Keratinocyte (primary cell): Measurements from ENCODE around the gene STPG4. TPM values are rescaled to one million over a fixed set of nuclear protein-coding genes. Genes with fewer than 3 reads are reported as not detected.

Source experiments
- DNase-seq: peaks from one replicate; pipeline ENCODE4 v3.0.0-alpha.2; 2011; ENCODE audit warnings: low read depth, missing footprints, low spot score
- FAIRE-seq: peaks from 2 replicates; lab custom pipeline; 2011; peaks lifted over from hg19 to GRCh38; lab: Jason Lieb, UNC
- H2AFZ ChIP-seq: 2 replicates; pipeline ENCODE4 v1.6.0; 2012; ENCODE audit warnings: low read length, control low read depth, inconsistent platforms; ENCODE audit not compliant: control insufficient read depth
- H3K27ac ChIP-seq: 2 replicates; pipeline ENCODE4 v1.5.1; 2011; ENCODE audit warnings: low read length; ENCODE audit not compliant: control insufficient read depth, insufficient read depth
- H3K27me3 ChIP-seq: 3 replicates; pipeline ENCODE4 v1.6.0; 2011; ENCODE audit warnings: low read length; ENCODE audit not compliant: control insufficient read depth, insufficient read depth; ENCODE audit errors: extremely low read depth
- H3K36me3 ChIP-seq, 2 experiments: 2 replicates in 1 of 2; 3 replicates in 1 of 2; pipeline ENCODE4 v1.5.1; 2011; ENCODE audit warnings: low read length in 2 of 2, mild to moderate bottlenecking in 1 of 2; ENCODE audit not compliant: control insufficient read depth in 2 of 2, insufficient read depth in 2 of 2; ENCODE audit errors: extremely low read depth in 1 of 2
- H3K4me1 ChIP-seq: 3 replicates; pipeline ENCODE4 v1.5.1; 2011; ENCODE audit warnings: low read length; ENCODE audit not compliant: control insufficient read depth, insufficient read depth; ENCODE audit errors: extremely low read depth
- H3K4me2 ChIP-seq: 3 replicates; pipeline ENCODE4 v1.6.0; 2011; ENCODE audit warnings: low read depth, low read length; ENCODE audit not compliant: control insufficient read depth, insufficient read depth; ENCODE audit errors: extremely low read depth
- H3K4me3 ChIP-seq, 3 experiments: fragments of 200-600 bp in 1 of 3; sonication (generic) in 1 of 3; 2 replicates in 2 of 3; 3 replicates in 1 of 3; pipeline ENCODE4 v1.5.1; 2011 to 2016; ENCODE audit warnings: low read length in 3 of 3, mild to moderate bottlenecking in 3 of 3, control low read depth in 2 of 3, inconsistent platforms in 1 of 3, low read depth in 1 of 3, mixed read lengths in 1 of 3, mixed run types in 1 of 3, moderate library complexity in 1 of 3; ENCODE audit not compliant: control insufficient read depth in 2 of 3, insufficient read depth in 2 of 3; ENCODE audit errors: extremely low read depth in 1 of 3
- H3K79me2 ChIP-seq: 2 replicates; pipeline ENCODE4 v1.6.0; 2012; ENCODE audit warnings: low read length; ENCODE audit not compliant: control insufficient read depth, insufficient read depth
- H3K9ac ChIP-seq: 3 replicates; pipeline ENCODE4 v1.6.0; 2011; ENCODE audit warnings: low read length; ENCODE audit not compliant: control insufficient read depth, insufficient read depth; ENCODE audit errors: extremely low read depth
- H3K9me1 ChIP-seq: 3 replicates; pipeline ENCODE4 v1.6.0; 2011; ENCODE audit warnings: low read length; ENCODE audit not compliant: control insufficient read depth, insufficient read depth; ENCODE audit errors: extremely low read depth
- H3K9me3 ChIP-seq: 2 replicates; pipeline ENCODE4 v1.5.1; 2012; ENCODE audit warnings: low read depth, low read length; ENCODE audit not compliant: control insufficient read depth
- H4K20me1 ChIP-seq: 3 replicates; pipeline ENCODE4 v1.6.0; 2011; ENCODE audit warnings: low read length; ENCODE audit not compliant: control insufficient read depth, insufficient read depth; ENCODE audit errors: extremely low read depth
- CTCF ChIP-seq, 3 experiments: IDR thresholded peaks in 1 of 3; conservative IDR thresholded peaks in 1 of 3; optimal IDR thresholded peaks in 1 of 3; 2 replicates in 2 of 3; 3 replicates in 1 of 3; pipeline versions ENCODE3 to v1.5.1; 2011; ENCODE audit warnings: low read length in 3 of 3, mild to moderate bottlenecking in 3 of 3, moderate library complexity in 2 of 3, control low read depth in 1 of 3, inconsistent platforms in 1 of 3; ENCODE audit not compliant: insufficient read depth in 2 of 3; ENCODE audit errors: extremely low read depth in 1 of 3
- EZH2 ChIP-seq: IDR thresholded peaks from one replicate; pipeline ENCODE4 v1.6.1; 2012; ENCODE audit warnings: inconsistent platforms, mild to moderate bottlenecking, low read length, moderate library complexity
- dilution Hi-C: fragments of 300-500 bp; cut with MboI; formaldehyde crosslinking; loops from one replicate; pipeline ENCODE4 v1.7.0; 2020; ENCODE audit warnings: low sequenced_read_pairs; ENCODE audit not compliant: extremely low pct_ligation_motif_present
- polyA plus RNA-seq, 5 experiments: library from polyadenylated mRNA; depleted of rRNA in 3 of 5; stranded (reverse) in 3 of 5; stranded (forward) in 1 of 5; unstranded in 1 of 5; fragments of >200 nt; gene quantifications; 1 replicate in 1 of 5; 2 replicates in 3 of 5; 3 replicates in 1 of 5; pipeline versions ENCODE4 v1.2.1 to v1.2.3, GENCODE V29; 2011 to 2012; ENCODE audit warnings: missing spikeins in 2 of 5, low read depth in 1 of 5, low replicate concordance in 1 of 5

STPG4 gene
- polyA plus RNA-seq, 1 donor (not counting 4 experiments of a cell fraction or from before 2014, with no cell fraction given): 0.26 TPM

GRCh38 chr2:47194410-47194809, 39.3 kb upstream of the STPG4 start:
- Histone ChIP-seq H3K9me3 (no peaks in the 10 kb centered on the region), H3K9me1 (no peaks in the 10 kb centered on the region), H3K4me1 (peaks cover 47% of the 10 kb centered on the region), H3K27me3 (no peaks in the 10 kb centered on the region), H4K20me1 (no peaks in the 10 kb centered on the region), H3K27ac (no peak overlapping the region), H3K36me3 (no peaks in the 10 kb centered on the region), H2AFZ (no peak overlapping the region), H3K4me2 (no peak overlapping the region), H3K79me2 (no peaks in the 10 kb centered on the region), H3K9ac (no peak overlapping the region), H3K4me3 (no peak overlapping the region)
- TF ChIP-seq CTCF (optimal IDR thresholded peaks at IDR 0.05 in 1 of 3, IDR thresholded peaks at IDR 0.05 in 1 of 3, conservative IDR thresholded peaks at IDR 0.05 in 1 of 3; ENCODE audit: extremely low read depth in 1 of 3, insufficient read depth in 2 of 3, low read length in 3 of 3): no peak
- TF ChIP-seq EZH2: no peak
- dilution Hi-C loops: no loop called here
- no peak for DNase-seq
- FAIRE-seq: no peak

- Histone ChIP-seq H4K20me1 (no peaks in the 10 kb centered on the region), H3K4me2 (peak overlapping the region; percentile 33), H3K4me1 (peaks cover 39% of the 10 kb centered on the region), H3K27ac (no peak overlapping the region), H3K4me3 (no peak overlapping the region), H2AFZ (no peak overlapping the region), H3K36me3 (no peaks in the 10 kb centered on the region), H3K9me1 (no peaks in the 10 kb centered on the region), H3K27me3 (no peaks in the 10 kb centered on the region), H3K9me3 (no peaks in the 10 kb centered on the region), H3K9ac (no peak overlapping the region), H3K79me2 (no peaks in the 10 kb centered on the region)
- no peak for DNase-seq
- TF ChIP-seq CTCF (optimal IDR thresholded peaks at IDR 0.05 in 1 of 3, IDR thresholded peaks at IDR 0.05 in 1 of 3, conservative IDR thresholded peaks at IDR 0.05 in 1 of 3; ENCODE audit: extremely low read depth in 1 of 3, insufficient read depth in 2 of 3, low read length in 3 of 3) (no peak), EZH2 (no peak)
- no peak for FAIRE-seq
- dilution Hi-C loops: no loop called here
These were observed 38.5 kb upstream of the STPG4 start for GRCh38 chr2:47193607-47194006.
